Gastrocnemius medialis (tissue), 4 donors: ENCODE results near the gene ARHGAP19. TPM values are rescaled to one million over a fixed set of nuclear protein-coding genes. Genes with fewer than 3 reads are reported as not detected.
"Not testable (repeated sequence)": the region's sequence is repeated elsewhere in the genome, so short reads cannot be mapped to it uniquely, and the experiment has no call there.

ENCODE experiments used
- ATAC-seq, 2 donors: fragments of 150-250 bp; one replicate each; pipeline ENCODE4 v1.9.1; 2016
- DNase-seq, 2 donors: peaks; one replicate each; pipeline ENCODE4 v3.0.0-alpha.2; 2019
- H3K27ac ChIP-seq, 4 donors: fragments of 200-600 bp; sonication (generic); 1 replicate in 1 of 4; 2 replicates in 3 of 4; pipeline ENCODE4 v1.5.1; 2016 to 2018; ENCODE audit warnings: mild to moderate bottlenecking in 2 of 4, moderate library complexity in 1 of 4
- H3K27me3 ChIP-seq, 3 donors: fragments of 200-600 bp; sonication (generic) in 2 of 3; 1 replicate in 1 of 3; 2 replicates in 2 of 3; pipeline versions ENCODE4 v1.5.1 to v1.6.0; 2016 to 2019; ENCODE audit warnings: mild to moderate bottlenecking in 1 of 3, moderate library complexity in 1 of 3
- H3K36me3 ChIP-seq, 2 donors: fragments of 200-600 bp; sonication (generic) in 1 of 2; one replicate each; pipeline ENCODE4 v1.5.1; 2017 to 2018
- H3K4me1 ChIP-seq, 2 donors: fragments of 200-600 bp; sonication (generic) in 1 of 2; one replicate each; pipeline ENCODE4 v1.5.1; 2016 to 2017; ENCODE audit warnings: mild to moderate bottlenecking in 2 of 2
- H3K4me3 ChIP-seq, 4 donors: fragments of 200-600 bp; sonication (generic) in 3 of 4; 1 replicate in 1 of 4; 2 replicates in 3 of 4; pipeline ENCODE4 v1.5.1; 2016 to 2019; ENCODE audit warnings: mild to moderate bottlenecking in 2 of 4
- H3K9me3 ChIP-seq, 3 donors: fragments of 200-600 bp; sonication (generic) in 2 of 3; 1 replicate in 1 of 3; 2 replicates in 2 of 3; pipeline ENCODE4 v1.5.1; 2016 to 2019
- CTCF ChIP-seq, 5 experiments: fragments of 450-650 bp in 3 of 5; fragments of 200-600 bp in 2 of 5; sonication (generic) in 2 of 5; IDR thresholded peaks in 4 of 5; conservative IDR thresholded peaks in 1 of 5; 1 replicate in 4 of 5; 2 replicates in 1 of 5; pipeline ENCODE4 v1.5.1; 2016 to 2019; ENCODE audit warnings: antibody characterized with exemption in 5 of 5, mild to moderate bottlenecking in 3 of 5, moderate library complexity in 3 of 5
- POLR2A ChIP-seq, 2 donors: fragments of 450-650 bp; IDR thresholded peaks; one replicate each; pipeline ENCODE4 v1.6.1; 2017; ENCODE audit warnings: antibody characterized with exemption in 2 of 2, mild to moderate bottlenecking in 2 of 2, moderate library complexity in 2 of 2
- in situ Hi-C, 4 donors: fragments of 200-750 bp; cut with MboI; loops; one replicate each; pipeline versions ENCODE4 v1.15.0 to v1.8.0; 2017; ENCODE audit warnings: low sequenced_read_pairs in 4 of 4
- intact Hi-C: fragments of 100-400 bp; cut with DNase I; formaldehyde crosslinking; loops from one replicate; pipeline ENCODE4 v1.15.1; 2023; ENCODE audit warnings: low total_unique reads
- total RNA-seq, 4 donors: library from RNA; depleted of rRNA; stranded (reverse); fragments of >200 nt; gene quantifications; one replicate each; pipeline versions ENCODE4 v1.1.0 to v1.2.3, GENCODE V29; 2016

The ARHGAP19 gene
- total RNA-seq, 4 donors from 2014 or later: 1.7 to 12.3 (median 2.4) TPM

- Histone ChIP-seq H3K4me3 (no peak overlapping the region), H3K36me3 (no peaks in the 10 kb centered on the region), H3K4me1 (peaks cover 21% of the 10 kb centered on the region in 2 donors), H3K9me3 (no peaks in the 10 kb centered on the region), H3K27ac (no peak overlapping the region), H3K27me3 (no peaks in the 10 kb centered on the region)
- no peak for ATAC-seq
- intact Hi-C loops (loop anchor here (5.0 kb wide), 1 partner anchor 42 kb away; the partner anchor contains the start of gene FRAT1), in situ Hi-C loops (no loop called here)
- no peak for DNase-seq
- TF ChIP-seq POLR2A (IDR thresholded peaks at IDR 0.05) (no peak), CTCF (IDR thresholded peaks at IDR 0.05 in 4 of 5, conservative IDR thresholded peaks at IDR 0.05 in 1 of 5) (no peak)
Measured at GRCh38 chr10:97274828-97275227, 17.6 kb downstream of the ARHGAP19 start.

- no peak for TF ChIP-seq CTCF (IDR thresholded peaks at IDR 0.05 in 4 of 5, conservative IDR thresholded peaks at IDR 0.05 in 1 of 5)
- no peak for TF ChIP-seq POLR2A (IDR thresholded peaks at IDR 0.05)
- no peaks in the 10 kb centered on the region for H3K9me3 ChIP-seq
- H3K4me3 ChIP-seq: no peak overlapping the region
- ATAC-seq: no peak
- no peak overlapping the region for H3K27ac ChIP-seq
- in situ Hi-C loops (no loop called here), intact Hi-C loops (no loop called here)
- no peaks in the 10 kb centered on the region for H3K36me3 ChIP-seq
- no peaks in the 10 kb centered on the region for H3K27me3 ChIP-seq
- peaks cover 11% of the 10 kb centered on the region in 2 donors for H3K4me1 ChIP-seq
- no peak for DNase-seq
Measured at GRCh38 chr10:97273700-97274099, 18.7 kb downstream of the ARHGAP19 start.

GRCh38 chr10:97270523-97271154 is 21.8 kb downstream of the ARHGAP19 start:
- Histone ChIP-seq H3K27ac (no peak overlapping the region), H3K4me1 (no peaks in the 10 kb centered on the region), H3K27me3 (no peaks in the 10 kb centered on the region), H3K9me3 (no peaks in the 10 kb centered on the region), H3K36me3 (no peaks in the 10 kb centered on the region), H3K4me3 (no peak overlapping the region)
- DNase-seq (no peak), ATAC-seq (no peak)
- intact Hi-C loops: no loop called here
- TF ChIP-seq CTCF (IDR thresholded peaks at IDR 0.05 in 4 of 5, conservative IDR thresholded peaks at IDR 0.05 in 1 of 5) (no peak), POLR2A (IDR thresholded peaks at IDR 0.05) (no peak)
- in situ Hi-C loops: no loop called here

GRCh38 chr10:97267671-97268070 is 24.8 kb downstream of the ARHGAP19 start:
- no peaks in the 10 kb centered on the region for H3K36me3 ChIP-seq
- H3K9me3 ChIP-seq: no peaks in the 10 kb centered on the region
- ATAC-seq: no peak
- DNase-seq: no peak
- no peak overlapping the region for H3K4me3 ChIP-seq
- TF ChIP-seq POLR2A (IDR thresholded peaks at IDR 0.05): no peak
- TF ChIP-seq CTCF (IDR thresholded peaks at IDR 0.05 in 4 of 5, conservative IDR thresholded peaks at IDR 0.05 in 1 of 5): no peak
- H3K4me1 ChIP-seq: no peaks in the 10 kb centered on the region
- no peak overlapping the region for H3K27ac ChIP-seq
- intact Hi-C loops (no loop called here), in situ Hi-C loops (no loop called here)
- H3K27me3 ChIP-seq: no peaks in the 10 kb centered on the region

GRCh38 chr10:97265095-97265494 is 27.3 kb downstream of the ARHGAP19 start:
- H3K4me3 ChIP-seq, ATAC-seq, H3K27me3 ChIP-seq, H3K27ac ChIP-seq, H3K9me3 ChIP-seq, intact Hi-C loops, in situ Hi-C loops, H3K4me1 ChIP-seq, DNase-seq, H3K36me3 ChIP-seq: not testable (repeated sequence)
